HepG2 (cell line): ENCODE data around the gene COQ6. TPM values are rescaled to one million over a fixed set of nuclear protein-coding genes. Genes with fewer than 3 reads are reported as not detected.

Experiments
- LCORL ChIP-seq, 2 experiments: fragments of 450-650 bp in 1 of 2; sonication (generic) in 1 of 2; formaldehyde crosslinking in 1 of 2; IDR thresholded peaks; 2 replicates each; pipeline versions ENCODE4 v1.5.0 to v1.6.1; 2017 to 2020; ENCODE audit warnings: antibody characterized with exemption in 1 of 2, missing genetic modification reagents in 1 of 2
- WIZ ChIP-seq: sonication (generic); formaldehyde crosslinking; IDR thresholded peaks from 2 replicates; pipeline ENCODE4 v1.5.1; 2020; ENCODE audit warnings: mild to moderate bottlenecking, missing genetic modification reagents
- ZSCAN12 ChIP-seq: sonication (generic); formaldehyde crosslinking; IDR thresholded peaks from 2 replicates; pipeline ENCODE4 v1.9.0; 2021; ENCODE audit warnings: mild to moderate bottlenecking, missing genetic modification reagents
- polyA plus RNA-seq, 8 experiments: library from polyadenylated mRNA; depleted of rRNA in 3 of 8; stranded (reverse) in 7 of 8; unstranded in 1 of 8; fragments of >200 nt; fragmentation: Illumina TruSeq in 4 of 8; extraction: Trizol in 4 of 8; gene quantifications; 2 replicates each; pipeline versions ENCODE4 v1.2.1 to v1.2.3, GENCODE V29; 2011 to 2016; ENCODE audit warnings: low read depth in 4 of 8, missing spikeins in 1 of 8, mixed read lengths in 1 of 8; ENCODE audit not compliant: insufficient read depth in 1 of 8
- total RNA-seq, 5 experiments: library from RNA; depleted of rRNA; stranded (reverse); fragments of >200 nt; fragmentation: Illumina TruSeq; extraction: Trizol; gene quantifications; 2 replicates each; pipeline ENCODE4 v1.2.3, GENCODE V29; 2016; ENCODE audit warnings: low read depth in 1 of 5
- TF ChIP-seq, protein P1 (sequence below): IDR thresholded peaks from 2 replicates; pipeline ENCODE4 v1.6.1; 2016; ENCODE audit warnings: missing biosample characterization, missing genetic modification reagents, low read depth
- TF ChIP-seq, protein P2 (sequence below), 2 experiments: sonication (generic) in 1 of 2; formaldehyde crosslinking in 1 of 2; IDR thresholded peaks; 2 replicates each; pipeline versions ENCODE4 v1.4.0 to v1.6.1; 2016 to 2020; ENCODE audit warnings: borderline replicate concordance in 1 of 2, low read depth in 1 of 2, mild to moderate bottlenecking in 1 of 2, missing genetic modification reagents in 1 of 2
- TF ChIP-seq, protein P3 (sequence below): IDR thresholded peaks from 2 replicates; pipeline ENCODE4 v1.6.1; 2016; ENCODE audit warnings: missing genetic modification reagents, missing compliant biosample characterization

The COQ6 gene
- total and polyA plus RNA-seq, 2 of the 13 experiments (the other 11 are each of a cell fraction or from before 2014, with no cell fraction given) = 18.9 to 34.7 TPM

DNA sequence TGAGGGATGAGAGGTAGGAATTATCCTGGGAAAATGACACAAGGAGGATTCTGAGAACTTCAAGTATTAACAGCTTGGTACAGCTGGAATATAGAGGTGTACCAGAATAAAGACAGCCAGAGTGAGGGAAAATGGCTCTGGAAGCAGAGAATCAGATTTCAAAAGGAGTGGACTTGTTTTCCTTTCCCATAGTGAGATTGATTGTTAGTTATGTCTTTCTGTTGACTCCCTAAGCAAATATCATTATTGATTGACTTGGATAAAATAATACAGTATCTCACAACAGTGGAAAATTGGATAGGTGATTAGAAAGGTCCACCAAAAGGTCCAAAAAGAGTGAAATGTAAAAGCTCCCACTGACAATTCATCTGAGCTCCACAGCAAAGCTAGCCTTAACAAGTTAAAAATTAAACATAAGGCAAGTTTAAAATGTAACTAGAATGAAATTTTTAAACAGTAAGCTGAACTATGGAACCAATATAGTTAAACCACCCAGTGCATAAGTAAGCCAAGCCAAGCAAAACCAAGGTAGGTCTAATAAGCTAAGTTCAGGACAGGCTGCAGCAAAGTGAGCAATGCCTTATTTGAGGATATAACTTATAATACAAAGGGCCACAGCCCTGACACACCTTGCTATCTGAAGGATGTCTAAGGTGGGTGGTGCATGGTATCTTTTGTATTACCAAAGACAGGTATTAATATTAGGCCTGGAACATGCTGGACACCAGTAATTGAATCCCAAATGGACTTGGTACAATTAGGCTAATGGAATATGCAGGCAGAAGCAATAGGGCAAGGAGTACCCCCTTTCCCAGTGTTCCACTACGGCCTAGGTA is 47.2 kb downstream of the COQ6 start (continued):
- TF ChIP-seq, protein P1, sequence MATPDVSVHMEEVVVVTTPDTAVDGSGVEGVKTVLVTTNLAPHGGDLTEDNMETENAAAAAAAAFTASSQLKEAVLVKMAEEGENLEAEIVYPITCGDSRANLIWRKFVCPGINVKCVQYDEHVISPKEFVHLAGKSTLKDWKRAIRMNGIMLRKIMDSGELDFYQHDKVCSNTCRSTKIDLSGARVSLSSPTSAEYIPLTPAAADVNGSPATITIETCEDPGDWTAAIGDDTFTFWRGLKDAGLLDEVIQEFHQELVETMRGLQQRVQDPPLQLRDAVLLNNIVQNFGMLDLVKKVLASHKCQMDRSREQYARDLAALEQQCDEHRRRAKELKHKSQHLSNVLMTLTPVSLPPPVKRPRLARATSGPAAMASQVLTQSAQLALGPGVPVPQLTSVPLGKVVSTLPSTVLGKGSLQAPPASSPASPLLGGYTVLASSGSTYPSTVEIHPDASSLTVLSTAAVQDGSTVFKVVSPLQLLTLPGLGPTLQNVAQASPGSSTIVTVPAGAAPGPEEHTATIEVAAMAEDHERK (CRISPR knock-in tag) = no peak
- TF ChIP-seq, protein P2, sequence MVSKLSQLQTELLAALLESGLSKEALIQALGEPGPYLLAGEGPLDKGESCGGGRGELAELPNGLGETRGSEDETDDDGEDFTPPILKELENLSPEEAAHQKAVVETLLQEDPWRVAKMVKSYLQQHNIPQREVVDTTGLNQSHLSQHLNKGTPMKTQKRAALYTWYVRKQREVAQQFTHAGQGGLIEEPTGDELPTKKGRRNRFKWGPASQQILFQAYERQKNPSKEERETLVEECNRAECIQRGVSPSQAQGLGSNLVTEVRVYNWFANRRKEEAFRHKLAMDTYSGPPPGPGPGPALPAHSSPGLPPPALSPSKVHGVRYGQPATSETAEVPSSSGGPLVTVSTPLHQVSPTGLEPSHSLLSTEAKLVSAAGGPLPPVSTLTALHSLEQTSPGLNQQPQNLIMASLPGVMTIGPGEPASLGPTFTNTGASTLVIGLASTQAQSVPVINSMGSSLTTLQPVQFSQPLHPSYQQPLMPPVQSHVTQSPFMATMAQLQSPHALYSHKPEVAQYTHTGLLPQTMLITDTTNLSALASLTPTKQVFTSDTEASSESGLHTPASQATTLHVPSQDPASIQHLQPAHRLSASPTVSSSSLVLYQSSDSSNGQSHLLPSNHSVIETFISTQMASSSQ (IDR thresholded peaks at IDR 0.05; ENCODE audit: low read depth) = peak; percentile 91
- TF ChIP-seq, protein P2 (CRISPR knock-in tag; IDR thresholded peaks at IDR 0.05; ENCODE audit: borderline replicate concordance) = peak; percentile 79; the same call in 1 of the 2 replicates
- TF ChIP-seq LCORL (IDR thresholded peaks at IDR 0.05) = no peak
- peak; percentile 2; the same call in 1 of the 2 replicates for TF ChIP-seq LCORL (CRISPR knock-in tag; IDR thresholded peaks at IDR 0.05)
- TF ChIP-seq ZSCAN12 (CRISPR knock-in tag) = 0 out of 2 replicates have a peak, but pooled peaks have one; percentile 57
- TF ChIP-seq, protein P3, sequence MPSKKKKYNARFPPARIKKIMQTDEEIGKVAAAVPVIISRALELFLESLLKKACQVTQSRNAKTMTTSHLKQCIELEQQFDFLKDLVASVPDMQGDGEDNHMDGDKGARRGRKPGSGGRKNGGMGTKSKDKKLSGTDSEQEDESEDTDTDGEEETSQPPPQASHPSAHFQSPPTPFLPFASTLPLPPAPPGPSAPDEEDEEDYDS (CRISPR knock-in tag) = peak; percentile 95
- TF ChIP-seq WIZ (CRISPR knock-in tag) = no peak
